Endothelial cell of umbilical vein (primary cell): ENCODE data around the gene ZNF775. TPM values are rescaled to one million over a fixed set of nuclear protein-coding genes. Genes with fewer than 3 reads are reported as not detected.

Experiments used
- BruUV-seq: library from RNA; stranded (reverse); fragments of 400-500 nt; replicated peaks from 2 replicates; lab custom pipeline; 2021; lab: Mats Ljungman, UMichigan
- CTCF ChIA-PET: fragments of 300-600, 350-600 bp; sonication (Branson Sonifier 250); formaldehyde crosslinking; loops from one replicate; lab custom pipeline; 2021; ENCODE audit warnings: antibody characterized with exemption, inconsistent platforms; lab: Charles Lee
- POLR2A ChIA-PET: fragments of 300-600, 350-600 bp; sonication (Branson Sonifier 250); formaldehyde crosslinking; loops from one replicate; lab custom pipeline; 2021; ENCODE audit warnings: antibody characterized with exemption, inconsistent platforms; lab: Charles Lee
- DNase-seq: peaks from one replicate; pipeline ENCODE4 v3.0.0-alpha.2; 2011; ENCODE audit warnings: low read depth, low spot score
- FAIRE-seq: peaks from 2 replicates; lab custom pipeline; 2011; peaks lifted over from hg19 to GRCh38; lab: Jason Lieb, UNC
- H2AFZ ChIP-seq: 2 replicates; pipeline ENCODE4 v1.6.0; 2012; ENCODE audit warnings: low read depth, low read length, control low read depth, inconsistent platforms
- H3K27ac ChIP-seq: 2 replicates; pipeline ENCODE4 v1.5.1; 2011; ENCODE audit warnings: low read depth, mild to moderate bottlenecking, control low read depth, low read length, moderate library complexity; ENCODE audit not compliant: insufficient read depth
- H3K27me3 ChIP-seq, 2 experiments: 2 replicates each; pipeline versions ENCODE4 v1.6.0 to v1.6.1; 2011; ENCODE audit warnings: low read length in 2 of 2, mixed read lengths in 1 of 2; ENCODE audit not compliant: control insufficient read depth in 2 of 2, insufficient read depth in 2 of 2
- H3K36me3 ChIP-seq, 2 experiments: 2 replicates in 1 of 2; 3 replicates in 1 of 2; pipeline ENCODE4 v1.5.1; 2011; ENCODE audit warnings: low read length in 2 of 2, mild to moderate bottlenecking in 1 of 2, moderate library complexity in 1 of 2; ENCODE audit not compliant: control insufficient read depth in 2 of 2, insufficient read depth in 2 of 2; ENCODE audit errors: extremely low read depth in 1 of 2
- H3K4me1 ChIP-seq: 3 replicates; pipeline ENCODE4 v1.5.1; 2011; ENCODE audit warnings: mild to moderate bottlenecking, low read length; ENCODE audit not compliant: control insufficient read depth, insufficient read depth; ENCODE audit errors: extremely low read depth
- H3K4me2 ChIP-seq: 2 replicates; pipeline ENCODE4 v1.6.1; 2011; ENCODE audit warnings: low read length, control low read depth, mixed read lengths; ENCODE audit not compliant: insufficient read depth
- H3K4me3 ChIP-seq, 3 experiments: fragments of 200-600 bp in 1 of 3; sonication (generic), shearing (Covaris generic) in 1 of 3; replicated peaks in 1 of 3; 2 replicates each; pipeline ENCODE4 v1.5.1; 2011 to 2016; ENCODE audit warnings: control low read depth in 3 of 3, low read length in 3 of 3, mild to moderate bottlenecking in 2 of 3, inconsistent platforms in 1 of 3, low read depth in 1 of 3, moderate library complexity in 1 of 3; ENCODE audit not compliant: insufficient read depth in 1 of 3
- H3K79me2 ChIP-seq: 2 replicates; pipeline ENCODE4 v1.6.0; 2012; ENCODE audit warnings: low read length, inconsistent platforms; ENCODE audit not compliant: control insufficient read depth, insufficient read depth
- H3K9ac ChIP-seq: replicated peaks from 2 replicates; pipeline ENCODE3; 2011; ENCODE audit warnings: low read length, control low read depth; ENCODE audit not compliant: insufficient read depth; ENCODE audit errors: extremely low read depth
- H3K9me1 ChIP-seq: replicated peaks from 3 replicates; pipeline ENCODE4 v1.6.0; 2011; ENCODE audit warnings: mild to moderate bottlenecking, low read length; ENCODE audit not compliant: control insufficient read depth, insufficient read depth; ENCODE audit errors: extremely low read depth
- H3K9me3 ChIP-seq: replicated peaks from 2 replicates; pipeline ENCODE4 v1.5.1; 2012; ENCODE audit warnings: low read length, inconsistent platforms; ENCODE audit not compliant: control insufficient read depth, insufficient read depth
- H4K20me1 ChIP-seq: replicated peaks from 2 replicates; pipeline ENCODE3; 2011; ENCODE audit warnings: mild to moderate bottlenecking, low read length; ENCODE audit not compliant: control insufficient read depth, insufficient read depth; ENCODE audit errors: extremely low read depth
- EZH2 ChIP-seq: IDR thresholded peaks from 2 replicates; pipeline ENCODE4 v1.6.1; 2012; ENCODE audit warnings: borderline replicate concordance, low read depth, mild to moderate bottlenecking, moderate library complexity, low read length, inconsistent platforms; ENCODE audit not compliant: severe bottlenecking
- FOS ChIP-seq: IDR thresholded peaks from 2 replicates; pipeline ENCODE4 v1.6.1; 2011; ENCODE audit warnings: mild to moderate bottlenecking, low read length, moderate library complexity, borderline replicate concordance; ENCODE audit not compliant: insufficient read depth
- GATA2 ChIP-seq: IDR thresholded peaks from 2 replicates; pipeline ENCODE4 v1.7.0; 2011; ENCODE audit warnings: low read depth, mild to moderate bottlenecking, moderate library complexity, mixed read lengths, low read length; ENCODE audit not compliant: insufficient read length, insufficient read depth
- JUN ChIP-seq: IDR thresholded peaks from 2 replicates; pipeline ENCODE4 v1.6.1; 2011; ENCODE audit warnings: borderline replicate concordance, low read depth; ENCODE audit not compliant: insufficient read length, insufficient read depth
- MYC ChIP-seq: IDR thresholded peaks from one replicate; pipeline ENCODE4 v1.6.1; 2011; ENCODE audit warnings: mild to moderate bottlenecking, low read depth, low read length
- POLR2AphosphoS5 ChIP-seq: IDR thresholded peaks from 2 replicates; pipeline ENCODE4 v1.6.1; 2012; ENCODE audit warnings: low read depth, mild to moderate bottlenecking, control low read depth, low read length, moderate library complexity; ENCODE audit not compliant: insufficient read depth
- dilution Hi-C: fragments of 300-500 bp; cut with MboI; formaldehyde crosslinking; loops from one replicate; pipeline ENCODE4 v1.15.0; 2019; ENCODE audit warnings: low sequenced_read_pairs; ENCODE audit not compliant: extremely low pct_ligation_motif_present
- intact Hi-C: fragments of 100-400 bp; cut with micrococcal nuclease; formaldehyde crosslinking; loops from one replicate; pipeline ENCODE4 v1.10.0; 2022
- polyA plus RNA-seq, 4 experiments: library from polyadenylated mRNA; depleted of rRNA in 3 of 4; stranded (reverse) in 3 of 4; unstranded in 1 of 4; fragments of >200 nt; gene quantifications; 2 replicates each; pipeline versions ENCODE4 v1.2.1 to v1.2.3, GENCODE V29; 2011 to 2012; ENCODE audit warnings: missing spikeins in 1 of 4
- total RNA-seq: library from RNA; stranded (reverse); gene quantifications from 2 replicates; pipeline ENCODE4 v1.2.3, GENCODE V29; 2021
- TF ChIP-seq, protein P1 (sequence below), 2 donors: IDR thresholded peaks; 1 replicate in 1 of 2; 2 replicates in 1 of 2; pipeline ENCODE4 v1.5.1; 2011; ENCODE audit warnings: low read length in 2 of 2, mild to moderate bottlenecking in 2 of 2, moderate library complexity in 2 of 2, control low read depth in 1 of 2, inconsistent platforms in 1 of 2, low read depth in 1 of 2; ENCODE audit not compliant: insufficient read depth in 1 of 2; ENCODE audit errors: extremely low read depth in 1 of 2

Gene ZNF775
- total and polyA plus RNA-seq, 2 donors (not counting 3 experiments of a cell fraction or from before 2014, with no cell fraction given): 5.8 to 8.3 TPM

DNA sequence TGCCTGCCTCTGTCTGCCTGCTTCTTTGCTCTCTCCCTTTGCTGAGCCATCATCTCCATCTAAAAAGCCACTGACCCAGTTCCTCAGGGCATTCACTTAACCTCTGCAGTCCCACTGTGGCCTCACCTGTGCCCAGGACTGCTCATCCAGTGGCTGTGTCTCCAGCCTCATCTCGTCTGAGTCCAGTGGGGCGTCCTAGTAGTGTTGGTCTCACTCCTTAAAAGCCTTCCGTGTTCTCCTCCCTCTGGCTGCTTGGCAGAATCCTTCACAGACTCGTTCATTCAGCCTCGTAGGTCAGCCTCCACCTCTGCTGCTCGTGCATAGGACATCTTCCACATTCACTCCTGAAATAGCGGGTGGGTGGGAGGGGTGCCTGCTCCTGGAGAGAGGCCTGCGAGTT, 45.0 kb upstream of the ZNF775 start:
- Histone ChIP-seq H3K4me2 (no peak overlapping the region), H3K9ac (no peak overlapping the region), H4K20me1 (no peaks in the 10 kb centered on the region), H3K27me3 (peaks cover 0 to 1% of the 10 kb centered on the region in 2 experiments), H3K27ac (no peak overlapping the region), H3K79me2 (no peaks in the 10 kb centered on the region), H3K4me1 (no peaks in the 10 kb centered on the region), H3K9me3 (no peaks in the 10 kb centered on the region), H3K9me1 (no peaks in the 10 kb centered on the region), H3K4me3 (no peak overlapping the region), H3K36me3 (no peaks in the 10 kb centered on the region), H2AFZ (no peak overlapping the region)
- CTCF ChIA-PET: no interaction called here
- DNase-seq (no peak), FAIRE-seq (no peak)
- intact Hi-C loops (no loop called here), dilution Hi-C loops (no loop called here)
- TF ChIP-seq EZH2: no peak
- TF ChIP-seq MYC: no peak
- TF ChIP-seq FOS: no peak
- TF ChIP-seq, protein P1, sequence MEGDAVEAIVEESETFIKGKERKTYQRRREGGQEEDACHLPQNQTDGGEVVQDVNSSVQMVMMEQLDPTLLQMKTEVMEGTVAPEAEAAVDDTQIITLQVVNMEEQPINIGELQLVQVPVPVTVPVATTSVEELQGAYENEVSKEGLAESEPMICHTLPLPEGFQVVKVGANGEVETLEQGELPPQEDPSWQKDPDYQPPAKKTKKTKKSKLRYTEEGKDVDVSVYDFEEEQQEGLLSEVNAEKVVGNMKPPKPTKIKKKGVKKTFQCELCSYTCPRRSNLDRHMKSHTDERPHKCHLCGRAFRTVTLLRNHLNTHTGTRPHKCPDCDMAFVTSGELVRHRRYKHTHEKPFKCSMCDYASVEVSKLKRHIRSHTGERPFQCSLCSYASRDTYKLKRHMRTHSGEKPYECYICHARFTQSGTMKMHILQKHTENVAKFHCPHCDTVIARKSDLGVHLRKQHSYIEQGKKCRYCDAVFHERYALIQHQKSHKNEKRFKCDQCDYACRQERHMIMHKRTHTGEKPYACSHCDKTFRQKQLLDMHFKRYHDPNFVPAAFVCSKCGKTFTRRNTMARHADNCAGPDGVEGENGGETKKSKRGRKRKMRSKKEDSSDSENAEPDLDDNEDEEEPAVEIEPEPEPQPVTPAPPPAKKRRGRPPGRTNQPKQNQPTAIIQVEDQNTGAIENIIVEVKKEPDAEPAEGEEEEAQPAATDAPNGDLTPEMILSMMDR (IDR thresholded peaks at IDR 0.05; ENCODE audit: extremely low read depth in 1 of 2, insufficient read depth in 1 of 2, low read depth in 1 of 2, low read length in 2 of 2): no peak
- TF ChIP-seq GATA2: no peak
- TF ChIP-seq JUN: no peak
- no peak for TF ChIP-seq POLR2AphosphoS5
- BruUV-seq: no TSS peak
- POLR2A ChIA-PET: no interaction called here
